ENCODE data around the gene PCBD1.

- TF ChIP-seq CTCF (conservative IDR thresholded peaks at IDR 0.05) (no peak), EZH2 (IDR thresholded peaks at IDR 0.05; ENCODE audit: low read depth) (no peak)
Measured at GRCh38 chr10:70906953-70907636, 18.7 kb upstream of the PCBD1 start.
